ENCODE data around the gene SCNN1G.

The SCNN1G gene

DNA sequence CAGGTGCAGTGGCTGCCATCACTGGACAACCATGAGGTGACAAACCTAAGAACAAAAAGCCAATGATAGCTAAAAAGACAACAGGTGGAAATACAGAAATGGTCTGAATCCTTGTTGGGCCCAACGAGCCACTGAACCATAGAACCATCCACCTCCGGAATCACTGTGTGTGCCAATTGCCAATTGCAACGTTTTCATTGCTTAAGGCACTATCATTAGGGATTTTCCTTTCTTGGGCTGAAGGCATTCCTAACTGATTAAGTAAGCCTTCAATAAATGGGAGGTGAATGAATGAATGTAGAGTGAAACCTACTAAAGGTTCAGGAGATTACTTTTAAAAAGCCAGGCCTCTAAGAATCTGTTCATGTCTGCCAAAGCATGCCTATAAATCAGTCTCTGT lies 36.9 kb upstream of the SCNN1G start:
- TF ChIP-seq JUND (IDR thresholded peaks at IDR 0.05; ENCODE audit: low read depth), result no peak
- in situ Hi-C loops (cut with HindIII; ENCODE audit: low pct_unique_long_range_greater_than_20kb, low sequenced_read_pairs), result no loop called here
- DNase-seq (ENCODE audit: low read depth in 1 of 2, low spot score in 1 of 2), result no peak

DNA sequence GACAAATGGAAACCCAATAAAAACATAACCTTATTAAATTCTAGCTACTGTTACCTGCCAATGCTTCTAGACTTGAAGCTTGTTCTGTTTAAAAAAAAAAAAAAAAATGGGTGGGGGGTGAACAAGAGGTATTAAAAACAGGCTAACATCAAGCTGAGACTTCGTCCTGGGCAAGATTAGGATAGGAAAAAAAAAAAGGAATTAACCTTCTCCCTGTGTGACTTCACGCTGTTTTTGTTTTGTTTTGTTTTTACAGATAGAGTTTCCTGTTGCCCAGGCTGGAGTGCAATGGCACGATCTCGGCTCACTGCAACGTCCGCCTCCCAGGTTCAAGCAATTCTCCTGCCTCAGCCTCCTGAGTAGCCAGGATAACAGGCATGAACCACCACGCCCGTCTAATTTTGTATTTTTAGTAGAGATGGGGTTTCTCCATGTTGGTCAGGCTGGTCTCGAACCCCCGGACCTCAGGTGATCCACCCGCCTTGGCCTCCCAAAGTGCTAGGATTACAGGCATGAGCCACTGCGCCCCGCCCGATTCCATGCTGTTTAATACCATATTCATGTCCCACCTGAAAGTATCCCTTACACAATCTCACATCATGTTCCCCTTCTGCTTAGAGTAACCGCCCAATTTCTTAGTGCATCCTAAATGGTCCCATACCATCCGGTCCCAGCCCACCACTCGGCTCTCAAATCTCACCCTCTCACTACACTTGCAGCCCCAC lies 35.5 kb upstream of the SCNN1G start:
- TF ChIP-seq JUND (IDR thresholded peaks at IDR 0.05; ENCODE audit: low read depth), result no peak
- in situ Hi-C loops (cut with HindIII; ENCODE audit: low pct_unique_long_range_greater_than_20kb, low sequenced_read_pairs), result no loop called here
- DNase-seq (ENCODE audit: low read depth in 1 of 2, low spot score in 1 of 2), result no peak

DNA sequence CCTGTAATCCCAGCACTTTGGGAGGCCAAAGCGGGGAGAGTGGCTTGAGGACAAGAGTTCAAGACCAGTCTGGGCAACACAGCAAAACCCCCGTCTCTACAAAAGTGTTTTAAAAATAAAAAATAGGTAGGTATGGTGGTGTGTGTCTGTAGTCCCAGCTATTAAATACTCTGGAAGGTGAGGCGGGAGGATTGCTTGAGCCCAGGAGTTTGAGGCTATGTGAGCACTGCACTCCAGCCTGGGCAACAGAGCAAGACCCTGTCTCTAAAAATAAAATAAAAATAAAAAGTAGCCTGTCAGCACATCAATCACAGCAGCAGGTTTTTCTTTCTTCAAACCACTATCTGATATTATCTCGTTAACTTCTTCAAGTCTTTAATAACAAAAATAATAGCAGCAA lies 34.9 kb upstream of the SCNN1G start:
- TF ChIP-seq JUND (IDR thresholded peaks at IDR 0.05; ENCODE audit: low read depth), result no peak
- DNase-seq (ENCODE audit: low read depth in 1 of 2, low spot score in 1 of 2), result no peak
- in situ Hi-C loops (cut with HindIII; ENCODE audit: low pct_unique_long_range_greater_than_20kb, low sequenced_read_pairs), result no loop called here

DNA sequence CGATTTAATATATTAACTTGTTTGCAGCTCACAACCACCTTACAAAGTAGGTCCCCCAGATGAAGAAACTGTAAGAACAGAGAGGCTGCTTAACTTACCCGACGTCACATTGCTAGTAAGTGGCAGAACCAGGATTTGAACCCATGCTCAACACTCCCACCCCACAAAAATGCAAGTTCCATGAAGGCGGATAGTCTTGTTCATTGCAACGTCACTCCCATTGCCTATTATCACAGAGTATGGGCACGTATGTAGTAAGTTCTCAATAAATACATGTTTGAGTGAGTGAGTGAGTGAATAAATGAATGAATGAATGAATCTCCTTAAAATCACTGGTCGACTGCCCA lies 34.4 kb upstream of the SCNN1G start:
- in situ Hi-C loops (cut with HindIII; ENCODE audit: low pct_unique_long_range_greater_than_20kb, low sequenced_read_pairs), result no loop called here
- no peak for TF ChIP-seq JUND (IDR thresholded peaks at IDR 0.05; ENCODE audit: low read depth)
- no peak for DNase-seq (ENCODE audit: low read depth in 1 of 2, low spot score in 1 of 2)

DNA sequence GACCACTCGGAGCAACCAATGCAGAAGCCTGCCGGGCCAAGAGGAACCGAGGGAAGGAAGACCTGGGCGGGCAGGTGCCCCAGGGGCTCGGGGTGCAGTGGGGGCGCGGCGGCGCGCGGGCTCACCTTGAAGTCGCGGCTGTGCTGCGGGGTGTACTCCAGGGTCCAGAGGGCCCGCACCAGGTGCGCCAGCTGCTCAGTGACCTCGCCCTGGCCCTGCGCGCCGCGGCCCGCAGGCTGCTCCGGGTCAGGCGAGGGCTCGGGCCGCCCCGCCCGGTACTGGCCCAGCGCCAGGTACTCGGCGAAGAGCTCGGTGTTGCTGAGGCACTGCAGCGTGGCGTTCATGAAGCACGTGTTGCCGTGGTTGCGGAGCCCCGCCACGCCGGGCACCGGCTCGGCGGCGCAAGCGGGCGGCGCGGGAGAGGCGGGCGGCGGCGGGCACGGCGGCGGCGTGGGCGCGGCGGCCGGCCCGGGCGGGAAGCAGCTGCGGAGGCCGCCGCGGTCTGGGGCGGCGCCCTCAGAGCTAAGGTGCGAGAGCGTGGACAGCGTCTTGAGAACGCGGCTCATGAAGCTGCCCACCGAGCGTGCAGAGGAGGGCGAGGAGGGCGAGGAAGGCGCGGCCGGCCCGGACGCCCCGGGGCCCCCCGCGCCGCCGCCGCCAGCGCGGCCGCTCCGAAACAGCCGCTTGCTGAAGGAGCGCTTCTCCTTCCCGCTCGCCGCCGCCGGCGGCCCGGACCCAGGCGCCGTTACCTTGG lies 33.9 kb upstream of the SCNN1G start:
- in situ Hi-C loops (cut with HindIII; ENCODE audit: low pct_unique_long_range_greater_than_20kb, low sequenced_read_pairs), result no loop called here
- TF ChIP-seq JUND (IDR thresholded peaks at IDR 0.05; ENCODE audit: low read depth), result no peak
- peak; percentile 38 to 75 for DNase-seq (ENCODE audit: low read depth in 1 of 2, low spot score in 1 of 2)

DNA sequence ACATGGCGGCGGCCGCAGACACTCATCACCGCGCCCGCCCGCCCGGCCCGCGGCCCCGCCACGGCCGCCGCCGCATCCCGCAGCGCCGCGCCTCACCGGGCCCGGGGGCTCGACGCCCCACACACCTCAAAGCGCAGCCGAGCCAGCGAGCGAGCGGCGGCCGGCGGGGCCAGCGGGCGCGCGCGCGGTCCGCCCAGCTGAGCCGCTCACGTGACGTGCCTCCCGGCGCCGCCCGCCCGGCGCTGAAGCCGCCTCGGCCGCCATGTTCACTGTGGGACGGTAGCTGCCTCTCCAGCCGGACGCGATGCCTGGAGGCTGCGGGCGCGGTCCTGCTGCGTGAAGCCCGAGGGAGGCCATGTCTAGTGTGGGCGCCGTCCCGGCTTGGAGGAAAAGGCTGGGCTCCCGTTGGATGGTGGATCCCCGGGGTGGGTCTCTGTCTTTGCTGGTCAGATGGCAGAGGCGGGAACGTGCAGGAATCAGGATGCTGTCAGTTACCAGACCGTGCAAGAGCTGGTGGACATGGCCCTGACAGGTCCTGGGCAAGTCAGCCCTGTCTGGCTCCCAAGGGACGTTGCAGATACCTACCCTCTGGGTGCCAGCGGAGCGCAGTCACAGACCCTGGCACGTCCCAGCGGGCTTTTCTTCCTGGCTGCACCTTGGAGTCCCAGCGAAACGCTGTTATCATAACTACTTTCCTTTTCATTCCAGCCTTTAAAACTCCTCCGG lies 33.1 kb upstream of the SCNN1G start, which contains the start of gene USP31:
Gene USP31, minus strand, starts transcription at position 186 of the 726 bp plus-strand sequence. Its CDS starts 182 bp downstream, at position 4.
- peak; percentile 68 to 98 for DNase-seq (ENCODE audit: low read depth in 1 of 2, low spot score in 1 of 2)
- no peak for TF ChIP-seq JUND (IDR thresholded peaks at IDR 0.05; ENCODE audit: low read depth)
- in situ Hi-C loops (cut with HindIII; ENCODE audit: low pct_unique_long_range_greater_than_20kb, low sequenced_read_pairs), result no loop called here

DNA sequence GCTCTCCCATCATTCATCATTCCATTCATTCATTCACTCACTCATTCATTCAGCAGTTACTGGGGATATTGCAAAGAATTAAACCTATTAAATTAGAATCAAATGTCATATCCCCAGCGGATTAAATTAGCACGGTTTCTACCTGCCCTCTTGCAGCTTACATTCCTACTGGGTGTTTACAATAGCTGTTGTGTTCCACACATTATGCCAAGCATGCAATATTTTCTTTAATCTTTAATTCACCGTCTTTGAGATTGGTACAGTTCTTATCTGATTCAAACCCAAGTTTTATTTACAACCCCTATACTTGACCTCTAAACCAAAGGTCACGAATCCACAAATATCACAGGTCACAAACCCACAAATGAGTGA lies 32.6 kb upstream of the SCNN1G start:
- TF ChIP-seq JUND (IDR thresholded peaks at IDR 0.05; ENCODE audit: low read depth), result no peak
- in situ Hi-C loops (cut with HindIII; ENCODE audit: low pct_unique_long_range_greater_than_20kb, low sequenced_read_pairs), result no loop called here
- no peak for DNase-seq (ENCODE audit: low read depth in 1 of 2, low spot score in 1 of 2)

DNA sequence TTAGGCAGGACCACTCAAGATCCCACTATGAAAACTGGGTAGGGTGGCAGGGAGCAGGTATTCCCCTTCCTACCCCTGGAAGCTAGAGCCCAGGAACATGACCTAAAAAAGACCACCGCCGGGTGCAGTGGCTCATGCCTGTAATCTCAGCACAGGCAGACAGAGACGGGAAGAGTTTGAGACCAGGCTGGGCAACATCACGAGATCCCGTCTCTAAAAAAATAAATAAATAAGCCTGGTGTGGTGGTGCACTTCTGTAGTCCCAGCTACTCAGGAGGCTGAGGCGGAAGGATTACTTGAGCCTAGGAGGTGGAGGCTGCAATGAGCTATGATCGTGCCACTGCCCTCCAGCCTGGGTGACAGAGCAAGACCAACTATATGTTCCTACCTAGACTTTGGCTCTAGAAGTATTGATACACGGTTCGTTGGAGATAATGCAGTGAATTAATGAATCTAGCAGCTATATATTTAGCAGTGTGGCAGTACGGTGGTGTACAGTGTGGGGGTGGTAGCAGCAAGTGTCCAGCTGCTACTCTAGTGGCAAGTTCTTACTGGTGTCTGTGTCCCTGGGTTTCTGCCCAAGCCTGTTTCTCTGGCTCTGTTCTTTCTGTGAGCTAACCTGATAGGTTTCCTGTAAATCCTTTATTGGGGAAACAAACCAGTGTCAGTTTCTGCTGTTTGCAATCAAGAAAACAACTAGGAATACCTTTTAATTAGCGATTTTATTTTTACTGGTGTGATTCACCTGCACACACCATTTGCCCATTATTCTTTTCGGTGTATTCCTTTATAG lies 30.0 kb upstream of the SCNN1G start:
- in situ Hi-C loops (cut with HindIII; ENCODE audit: low pct_unique_long_range_greater_than_20kb, low sequenced_read_pairs), result no loop called here
- TF ChIP-seq JUND (IDR thresholded peaks at IDR 0.05; ENCODE audit: low read depth), result no peak
- DNase-seq (ENCODE audit: low read depth in 1 of 2, low spot score in 1 of 2), result peak; percentile 28 to 80

DNA sequence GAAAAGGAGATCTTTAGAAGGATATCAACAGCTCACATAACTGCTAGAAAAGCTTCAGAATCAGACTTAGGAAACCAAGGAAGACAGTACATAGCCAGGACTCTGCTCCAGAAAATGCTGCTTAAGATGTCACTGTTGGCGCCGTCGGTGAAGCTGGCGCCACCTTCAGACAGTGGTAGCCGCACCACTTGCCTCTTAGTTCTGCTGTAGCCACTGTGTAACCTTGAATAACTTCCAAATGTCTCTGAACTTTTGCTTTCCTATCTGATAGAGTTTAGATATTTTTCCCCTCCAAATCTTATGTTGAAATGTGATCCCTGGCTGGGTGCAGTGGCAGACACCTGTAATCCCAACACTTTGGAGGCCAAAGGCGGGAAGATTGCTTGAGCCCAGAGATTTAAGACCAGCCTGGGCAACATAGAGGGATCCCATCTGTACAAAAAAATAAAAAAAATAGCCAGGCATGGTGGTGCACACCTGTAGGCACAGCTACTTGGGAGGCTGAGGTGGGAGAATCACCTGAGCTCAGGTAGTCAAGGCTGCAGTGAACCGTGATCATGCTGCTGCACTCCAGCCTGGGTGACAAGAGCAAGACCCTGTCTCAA lies 27.0 kb upstream of the SCNN1G start:
- in situ Hi-C loops (cut with HindIII; ENCODE audit: low pct_unique_long_range_greater_than_20kb, low sequenced_read_pairs), result no loop called here
- DNase-seq (ENCODE audit: low read depth in 1 of 2, low spot score in 1 of 2), result peak in 1 of 2 experiments; percentile 56
- TF ChIP-seq JUND (IDR thresholded peaks at IDR 0.05; ENCODE audit: low read depth), result no peak

DNA sequence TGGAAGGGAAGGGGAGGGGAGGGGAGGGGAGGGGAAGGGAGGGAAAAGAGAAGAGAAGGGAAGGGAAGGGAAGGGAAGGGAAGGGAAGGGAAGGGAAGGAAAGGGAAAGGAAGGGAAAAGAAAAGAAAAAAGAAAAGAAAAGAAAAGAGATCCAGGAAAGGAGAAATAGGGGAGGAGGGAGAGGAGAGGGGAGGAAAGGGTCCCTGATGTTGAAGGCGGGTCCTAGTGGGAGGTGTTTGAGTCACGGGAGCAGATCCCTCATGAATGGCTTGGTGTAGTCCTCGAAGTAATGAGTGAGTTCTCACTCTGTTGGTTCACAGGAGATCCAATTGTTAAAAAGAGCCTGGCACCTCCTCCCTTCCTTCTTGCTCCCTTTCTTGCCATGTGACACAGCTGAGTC lies 26.4 kb upstream of the SCNN1G start:
- in situ Hi-C loops (cut with HindIII; ENCODE audit: low pct_unique_long_range_greater_than_20kb, low sequenced_read_pairs), result no loop called here
- no peak for DNase-seq (ENCODE audit: low read depth in 1 of 2, low spot score in 1 of 2)
- no peak for TF ChIP-seq JUND (IDR thresholded peaks at IDR 0.05; ENCODE audit: low read depth)

DNA sequence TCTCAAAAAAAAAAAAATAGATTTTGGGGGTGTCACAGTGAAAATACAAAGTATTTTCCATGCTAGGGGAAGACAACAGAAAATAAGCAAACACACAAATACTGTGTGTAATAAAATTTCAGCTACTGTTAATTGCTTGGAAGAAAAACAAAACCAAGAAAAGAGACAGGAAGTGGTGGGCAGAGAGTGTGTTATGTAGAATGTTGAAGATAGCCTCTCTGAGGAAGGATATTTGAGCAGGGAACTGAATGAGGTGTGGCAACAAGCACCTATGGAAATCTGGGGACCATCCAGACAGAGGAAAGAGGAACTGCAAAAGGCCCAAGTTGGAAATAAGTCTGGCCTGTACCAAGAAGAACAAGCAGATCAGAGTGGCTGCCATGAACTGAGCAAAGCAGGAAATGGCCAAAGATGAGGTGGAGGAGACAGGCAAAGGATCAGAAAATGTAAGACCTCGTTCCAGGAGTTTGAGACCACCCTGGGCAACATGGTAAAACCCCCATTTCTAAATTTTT lies 25.5 kb upstream of the SCNN1G start:
- TF ChIP-seq JUND (IDR thresholded peaks at IDR 0.05; ENCODE audit: low read depth), result no peak
- in situ Hi-C loops (cut with HindIII; ENCODE audit: low pct_unique_long_range_greater_than_20kb, low sequenced_read_pairs), result no loop called here
- DNase-seq (ENCODE audit: low read depth in 1 of 2, low spot score in 1 of 2), result no peak

DNA sequence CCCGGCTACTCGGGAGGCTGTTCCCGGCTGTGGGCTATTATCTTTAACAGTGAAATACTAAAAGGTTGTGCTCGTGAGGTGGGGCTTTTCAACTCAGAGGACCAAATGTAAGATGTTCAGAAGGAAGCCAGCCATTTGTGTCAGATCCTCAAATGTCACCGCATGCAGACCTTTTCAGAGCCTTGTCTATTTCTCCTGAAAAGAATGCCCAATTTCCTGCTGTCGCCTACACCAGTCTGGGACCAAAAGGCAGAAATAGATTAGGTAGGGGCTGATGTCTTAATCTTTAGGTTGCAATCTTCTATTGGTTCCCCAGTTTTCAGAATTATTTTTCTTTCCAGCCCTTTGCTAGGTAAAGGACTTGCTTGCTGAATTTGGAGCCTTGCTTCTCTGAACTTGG lies 24.4 kb upstream of the SCNN1G start:
- in situ Hi-C loops (cut with HindIII; ENCODE audit: low pct_unique_long_range_greater_than_20kb, low sequenced_read_pairs), result no loop called here
- TF ChIP-seq JUND (IDR thresholded peaks at IDR 0.05; ENCODE audit: low read depth), result no peak
- DNase-seq (ENCODE audit: low read depth in 1 of 2, low spot score in 1 of 2), result no peak

Measured in T47D (cell line).